Testis (tissue), 3 donors: ENCODE data around the gene DLGAP4. TPM values are rescaled to one million over a fixed set of nuclear protein-coding genes. Genes with fewer than 3 reads are reported as not detected.
A peak's percentile ranks its signal among the peaks of the same experiment; 100 is the strongest.
"Not testable (repeated sequence)": the region's sequence is repeated elsewhere in the genome, so short reads cannot be mapped to it uniquely, and the experiment has no call there.

Experiments
- DNase-seq: peaks from one replicate; pipeline ENCODE4 v3.0.0-alpha.2; 2019
- H3K27ac ChIP-seq, 2 donors: fragments of 200-600 bp; sonication (generic); one replicate each; pipeline ENCODE4 v1.5.1; 2019
- H3K27me3 ChIP-seq: fragments of 200-600 bp; sonication (generic); one replicate; pipeline ENCODE4 v1.5.1; 2019
- H3K36me3 ChIP-seq: fragments of 200-600 bp; sonication (generic); one replicate; pipeline ENCODE4 v1.5.1; 2017; ENCODE audit warnings: low read depth; ENCODE audit errors: missing control alignments
- H3K4me1 ChIP-seq: fragments of 200-600 bp; sonication (generic); one replicate; pipeline ENCODE4 v1.5.1; 2019
- H3K4me3 ChIP-seq, 2 donors: fragments of 200-600 bp; sonication (generic); one replicate each; pipeline ENCODE4 v1.5.1; 2017 to 2019
- H3K9me3 ChIP-seq: fragments of 200-600 bp; sonication (generic); one replicate; pipeline ENCODE4 v1.5.1; 2017
- POLR2A ChIP-seq: fragments of 450-650 bp; IDR thresholded peaks from one replicate; pipeline ENCODE4 v1.6.1; 2017; ENCODE audit warnings: antibody characterized with exemption, mild to moderate bottlenecking, moderate library complexity
- WGBS, 2 donors: methylation state at CpG; one replicate each; pipeline ENCODE4 v1.1.5; 2018; 5-methylcytosine and 5-hydroxymethylcytosine counted together
- intact Hi-C: fragments of 100-400 bp; cut with DNase I; formaldehyde crosslinking; loops from one replicate; pipeline ENCODE4 v1.15.1; 2023; ENCODE audit warnings: low total_unique reads
- polyA plus RNA-seq: library from polyadenylated mRNA; stranded (reverse); fragments of 350-450 nt; fragmentation: Illumina TruSeq; extraction: RNeasy Lipid Tissue Mini Kit (QIAGEN cat#74804); gene quantifications from one replicate; pipeline ENCODE4 v1.2.3, GENCODE V29; 2014; ENCODE audit warnings: low read depth, low replicate concordance; ENCODE audit not compliant: insufficient read depth
- total RNA-seq, 2 donors: library from RNA; depleted of rRNA; stranded (reverse); fragments of >200 nt; gene quantifications; one replicate each; pipeline ENCODE4 v1.2.3, GENCODE V29; 2016
- TF ChIP-seq, protein P1 (sequence below), 3 experiments: fragments of 450-650 bp in 2 of 3; fragments of 200-600 bp in 1 of 3; sonication (generic) in 1 of 3; IDR thresholded peaks; one replicate each; pipeline ENCODE4 v1.5.1; 2016 to 2019; ENCODE audit warnings: antibody characterized with exemption in 3 of 3, mild to moderate bottlenecking in 2 of 3, moderate library complexity in 1 of 3

The DLGAP4 gene
- total and polyA plus RNA-seq, 3 donors from 2014 or later: 69.1 to 110 (median 110) TPM

DNA sequence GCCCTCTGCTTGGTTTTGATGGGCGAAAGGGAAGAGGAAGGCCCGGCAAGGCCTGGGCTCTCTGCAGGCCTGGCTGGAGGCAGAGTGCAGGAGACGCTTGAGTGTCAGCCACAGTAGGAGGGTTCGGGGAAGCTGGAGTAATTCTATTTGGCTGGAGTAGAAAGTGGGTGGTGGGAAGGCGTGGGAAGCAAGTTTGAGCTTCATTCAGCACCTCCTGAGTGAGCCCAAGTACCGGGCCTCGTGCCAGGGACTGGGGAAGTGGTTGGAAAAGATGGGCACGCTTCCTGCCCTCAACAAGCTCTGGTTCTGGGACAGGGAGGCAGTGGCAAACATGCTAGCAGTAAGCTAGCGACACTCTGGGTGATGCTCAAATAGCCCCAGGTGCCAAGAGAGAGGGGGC lies 72.5 kb downstream of the DLGAP4 start:
- H3K36me3 ChIP-seq: no peaks in the 10 kb centered on the region
- no peak overlapping the region for H3K27ac ChIP-seq
- TF ChIP-seq POLR2A: no peak
- TF ChIP-seq, protein P1, sequence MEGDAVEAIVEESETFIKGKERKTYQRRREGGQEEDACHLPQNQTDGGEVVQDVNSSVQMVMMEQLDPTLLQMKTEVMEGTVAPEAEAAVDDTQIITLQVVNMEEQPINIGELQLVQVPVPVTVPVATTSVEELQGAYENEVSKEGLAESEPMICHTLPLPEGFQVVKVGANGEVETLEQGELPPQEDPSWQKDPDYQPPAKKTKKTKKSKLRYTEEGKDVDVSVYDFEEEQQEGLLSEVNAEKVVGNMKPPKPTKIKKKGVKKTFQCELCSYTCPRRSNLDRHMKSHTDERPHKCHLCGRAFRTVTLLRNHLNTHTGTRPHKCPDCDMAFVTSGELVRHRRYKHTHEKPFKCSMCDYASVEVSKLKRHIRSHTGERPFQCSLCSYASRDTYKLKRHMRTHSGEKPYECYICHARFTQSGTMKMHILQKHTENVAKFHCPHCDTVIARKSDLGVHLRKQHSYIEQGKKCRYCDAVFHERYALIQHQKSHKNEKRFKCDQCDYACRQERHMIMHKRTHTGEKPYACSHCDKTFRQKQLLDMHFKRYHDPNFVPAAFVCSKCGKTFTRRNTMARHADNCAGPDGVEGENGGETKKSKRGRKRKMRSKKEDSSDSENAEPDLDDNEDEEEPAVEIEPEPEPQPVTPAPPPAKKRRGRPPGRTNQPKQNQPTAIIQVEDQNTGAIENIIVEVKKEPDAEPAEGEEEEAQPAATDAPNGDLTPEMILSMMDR (IDR thresholded peaks at IDR 0.05): no peak
- no peaks in the 10 kb centered on the region for H3K9me3 ChIP-seq
- WGBS, 2 donors: 78 to 85% methylated on average over 9 of the region's 9 CpGs
- no peak overlapping the region for H3K4me3 ChIP-seq
- no peaks in the 10 kb centered on the region for H3K27me3 ChIP-seq
- intact Hi-C loops: no loop called here
- no peaks in the 10 kb centered on the region for H3K4me1 ChIP-seq
- DNase-seq: no peak

DNA sequence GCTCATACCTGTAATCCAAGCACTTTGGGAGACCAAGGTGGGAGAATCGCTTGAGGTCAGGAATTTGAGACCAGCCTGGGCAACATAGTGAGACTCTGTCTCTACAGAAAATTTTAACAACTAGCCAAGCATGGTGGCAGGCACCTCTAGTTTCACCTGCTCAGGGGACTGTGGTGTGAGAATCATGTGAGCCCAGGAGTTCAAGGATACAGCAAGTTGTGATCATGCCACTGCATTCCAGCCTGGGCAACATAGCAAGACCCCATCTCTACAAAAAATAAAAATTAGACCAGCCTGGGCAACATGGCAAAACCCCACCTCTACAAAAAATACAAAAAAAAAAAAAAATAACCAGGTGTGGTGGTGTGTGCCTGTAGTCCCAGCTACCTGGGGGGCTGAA lies 73.8 kb downstream of the DLGAP4 start:
- H3K4me3 ChIP-seq, H3K4me1 ChIP-seq, intact Hi-C loops, DNase-seq, H3K27ac ChIP-seq, H3K36me3 ChIP-seq, H3K9me3 ChIP-seq, H3K27me3 ChIP-seq: not testable (repeated sequence)
- WGBS, 2 donors: 96 to 100% methylated on average over 1 of the region's 1 CpG

DNA sequence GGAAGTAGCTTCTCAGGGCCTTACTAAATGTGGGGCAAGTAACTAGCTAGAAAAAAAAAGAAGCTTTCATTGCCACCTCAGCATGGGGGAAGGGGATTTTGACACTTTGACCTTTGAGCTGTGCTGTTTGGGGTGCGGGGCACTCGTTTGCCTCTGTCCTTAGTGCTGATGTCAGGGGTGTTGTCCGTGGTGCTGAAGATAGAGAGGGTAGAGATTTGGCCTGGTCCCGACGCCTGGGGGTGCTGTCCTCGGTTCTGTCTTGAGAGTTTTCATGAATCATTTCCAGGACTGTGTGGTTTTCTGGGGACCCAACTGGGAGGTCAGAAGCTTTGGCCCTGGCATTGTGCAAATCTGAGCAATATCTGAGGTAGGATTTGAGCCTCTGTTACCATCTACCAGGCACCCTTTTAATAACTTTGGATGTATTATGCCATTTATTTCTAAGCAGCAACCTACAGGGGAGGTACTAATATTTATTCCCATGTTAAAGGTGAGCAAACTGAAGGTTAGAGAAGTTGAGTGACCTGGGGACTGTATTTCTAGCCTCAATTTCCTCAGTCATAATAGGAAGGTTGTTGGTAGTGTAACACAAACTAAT lies 78.0 kb downstream of the DLGAP4 start:
- DNase-seq: peak; percentile 56
- no peaks in the 10 kb centered on the region for H3K27me3 ChIP-seq
- no peaks in the 10 kb centered on the region for H3K9me3 ChIP-seq
- WGBS, 2 donors: 1% methylated on average over 6 of the region's 6 CpGs
- H3K4me3 ChIP-seq: no peak overlapping the region
- H3K4me1 ChIP-seq: no peaks in the 10 kb centered on the region
- H3K27ac ChIP-seq: no peak overlapping the region
- intact Hi-C loops: no loop called here
- no peaks in the 10 kb centered on the region for H3K36me3 ChIP-seq
- TF ChIP-seq, protein P1 (IDR thresholded peaks at IDR 0.05): no peak
- TF ChIP-seq POLR2A: no peak

DNA sequence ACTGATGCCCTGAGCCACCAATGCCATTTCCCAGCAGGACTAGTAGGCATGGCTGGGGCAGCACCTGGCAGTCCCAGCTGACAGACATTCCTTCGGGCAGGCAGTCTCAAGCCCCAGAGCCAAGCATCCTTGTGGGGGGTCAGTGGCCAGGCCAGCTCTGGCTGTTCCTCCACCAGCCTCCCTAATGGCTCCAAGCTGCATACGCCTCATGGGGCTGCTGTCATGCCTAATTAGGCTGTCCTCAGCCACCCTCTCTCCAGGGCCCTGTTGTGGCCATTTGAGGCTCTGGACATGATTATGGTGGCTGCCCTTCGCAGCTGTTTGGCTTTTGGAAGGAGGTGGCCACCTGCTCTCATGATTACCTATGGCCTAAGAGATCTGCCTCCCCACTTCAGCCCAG lies 79.4 kb downstream of the DLGAP4 start:
- no peak for TF ChIP-seq POLR2A
- TF ChIP-seq, protein P1 (IDR thresholded peaks at IDR 0.05): no peak
- Histone ChIP-seq H3K27me3 (no peaks in the 10 kb centered on the region), H3K36me3 (no peaks in the 10 kb centered on the region), H3K27ac (no peak overlapping the region), H3K4me1 (no peaks in the 10 kb centered on the region), H3K9me3 (no peaks in the 10 kb centered on the region), H3K4me3 (no peak overlapping the region)
- intact Hi-C loops: no loop called here
- 80 to 90% methylated on average over 2 to 3 of the region's 3 CpGs for WGBS, 2 donors
- no peak for DNase-seq

DNA sequence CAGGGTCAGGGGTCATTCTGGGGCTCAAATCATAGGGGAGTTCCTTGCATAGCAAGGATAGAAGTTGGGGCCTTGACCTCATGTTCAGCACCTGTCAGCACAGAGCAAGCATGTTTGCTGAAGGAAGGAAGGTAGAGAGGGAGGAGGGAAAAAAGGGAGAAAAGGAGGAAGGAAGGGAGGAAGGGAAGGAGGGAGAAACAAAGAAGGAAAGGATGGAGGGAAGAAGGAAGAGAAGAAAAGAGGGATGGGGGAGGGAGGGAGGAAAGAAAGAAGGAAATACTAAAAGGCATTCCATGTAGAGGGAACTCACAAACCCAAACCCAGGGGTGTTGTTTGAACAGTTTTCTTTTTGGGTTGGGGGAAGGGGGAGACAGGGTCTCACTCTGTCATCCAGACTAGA lies 80.1 kb downstream of the DLGAP4 start:
- TF ChIP-seq, protein P1 (IDR thresholded peaks at IDR 0.05): no peak
- TF ChIP-seq POLR2A: no peak
- Histone ChIP-seq H3K9me3 (no peaks in the 10 kb centered on the region), H3K27me3 (no peaks in the 10 kb centered on the region), H3K27ac (no peak overlapping the region), H3K36me3 (no peaks in the 10 kb centered on the region), H3K4me3 (no peak overlapping the region), H3K4me1 (peaks cover 2% of the 10 kb centered on the region)
- intact Hi-C loops: no loop called here
- no peak for DNase-seq
